ENCODE results near the gene SLC27A6. TPM values are rescaled to one million over a fixed set of nuclear protein-coding genes. Genes with fewer than 3 reads are reported as not detected.

Gene SLC27A6
- 0.51 TPM in 1 of 2 replicates, not detected in the other for total RNA-seq

GRCh38 chr5:128965011-128965637 is at the start of gene SLC27A6:
Gene SLC27A6, plus strand, starts transcription at chr5:128965488. Its CDS starts 650 bp downstream, at chr5:128966138.

Other genes starting within 250 kb of the SLC27A6 start
- gene ISOC1, start 129.3 kb downstream of the SLC27A6 start, total RNA-seq: 11.2 and 27.4 TPM in 2 replicates